Measurements from ENCODE around the gene SV2B.
"Not testable (repeated sequence)": the region's sequence is repeated elsewhere in the genome, so short reads cannot be mapped to it uniquely, and the experiment has no call there.

SV2B gene

DNA sequence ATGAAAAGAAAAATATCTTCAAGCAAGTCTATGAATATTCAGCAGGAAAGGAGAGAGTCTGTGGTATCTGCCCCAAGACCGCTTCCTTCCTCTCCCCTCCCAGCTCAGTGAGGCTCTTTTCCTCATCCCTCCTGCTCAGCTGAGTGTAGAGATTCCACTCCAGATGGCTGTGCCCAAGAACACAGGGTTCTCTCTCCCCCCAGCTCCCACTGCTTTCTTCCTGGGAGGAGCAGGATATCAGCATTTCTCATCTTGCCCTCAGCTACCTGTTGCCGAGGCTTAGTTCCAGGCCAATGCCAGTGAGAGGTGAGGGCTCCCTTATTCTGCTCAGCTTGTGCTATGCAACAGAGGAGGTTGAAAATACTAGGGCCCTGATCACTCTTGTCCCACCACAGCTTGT is 211.9 kb downstream of the SV2B start:
- DNase-seq (ENCODE audit: low read depth): no peak

GRCh38 chr15:91316126-91316525 is 216.1 kb downstream of the SV2B start:
- no peak for DNase-seq (ENCODE audit: low read depth)

DNA sequence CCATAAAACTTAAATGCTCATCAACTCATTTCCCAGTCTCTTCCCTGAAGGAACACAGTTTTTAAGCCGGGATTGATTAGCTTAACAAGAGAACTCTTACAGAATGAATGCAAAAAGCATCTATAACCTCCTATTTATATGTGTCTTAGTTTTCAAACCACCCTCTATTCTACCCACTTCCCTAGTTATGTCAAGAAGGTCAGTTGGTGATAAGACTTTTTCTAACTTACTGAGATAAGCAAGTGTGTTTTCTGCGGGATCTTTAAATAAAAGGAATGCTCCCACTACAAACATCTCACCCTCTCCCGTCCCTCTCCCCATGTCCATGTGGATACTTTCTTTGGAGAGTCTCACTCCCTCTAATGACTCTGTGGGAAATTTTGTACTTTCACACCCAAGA is 218.5 kb downstream of the SV2B start:
- DNase-seq (ENCODE audit: low read depth): no peak

GRCh38 chr15:91318931-91319330 is 218.9 kb downstream of the SV2B start:
- no peak for DNase-seq (ENCODE audit: low read depth)

DNA sequence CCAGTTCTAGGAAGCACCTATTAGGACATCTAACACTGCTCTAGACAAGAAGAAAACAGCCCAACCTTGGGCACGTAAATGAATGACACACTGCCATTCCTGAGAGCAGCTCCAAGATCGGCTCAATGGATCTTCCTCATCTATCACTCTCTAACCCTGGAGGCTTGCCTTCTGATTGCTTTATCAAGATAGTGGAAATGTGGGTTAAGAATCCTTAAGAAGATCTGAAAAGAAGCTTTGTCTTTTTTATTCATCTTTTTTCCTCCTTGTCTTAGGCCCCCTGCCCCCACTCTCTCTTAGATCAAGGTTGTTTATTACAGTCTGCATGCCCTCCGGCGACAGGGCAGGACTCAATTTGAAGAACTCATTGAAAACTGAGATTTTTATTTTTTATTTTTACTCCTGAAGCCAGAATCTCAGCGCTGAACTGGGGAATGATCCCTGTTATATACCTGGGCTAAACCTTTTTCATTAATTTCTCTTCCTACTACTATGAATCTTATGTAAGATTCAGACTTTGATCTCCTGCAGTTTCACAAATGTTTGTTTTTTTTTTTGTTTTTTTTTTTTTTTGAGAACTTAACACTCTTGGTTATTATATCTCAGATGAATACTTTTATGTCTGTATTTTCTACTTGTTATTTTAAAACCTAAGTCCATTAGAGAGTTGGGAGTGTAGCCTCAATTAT is 219.5 kb downstream of the SV2B start:
- no peak for DNase-seq (ENCODE audit: low read depth)

- DNase-seq (ENCODE audit: low read depth): no peak
Measured at GRCh38 chr15:91320101-91320500, 220.0 kb downstream of the SV2B start.

DNA sequence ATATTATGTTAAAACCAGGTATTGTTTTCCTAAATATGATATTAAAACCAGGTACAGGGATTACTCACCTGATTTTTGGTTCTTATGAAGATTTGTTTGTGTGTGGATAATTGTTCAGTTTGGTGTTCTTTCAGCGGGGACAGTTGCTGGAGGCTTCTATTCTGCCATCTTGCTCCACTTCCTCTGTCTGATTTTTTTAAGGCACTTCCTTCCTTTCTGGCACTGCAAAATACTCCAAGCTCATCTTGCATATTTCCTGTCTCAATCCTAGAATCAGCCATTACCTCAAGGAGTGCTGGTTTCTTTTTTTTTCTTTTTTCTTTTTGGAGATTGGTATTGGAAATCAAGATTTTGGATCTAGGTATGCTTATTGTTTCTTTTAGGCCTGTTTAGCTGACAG is 229.9 kb downstream of the SV2B start:
- DNase-seq (ENCODE audit: low read depth): no peak

GRCh38 chr15:91331581-91331980 is 231.5 kb downstream of the SV2B start:
- no peak for DNase-seq (ENCODE audit: low read depth)

GRCh38 chr15:91335702-91336101 is 235.6 kb downstream of the SV2B start:
- no peak for DNase-seq (ENCODE audit: low read depth)

GRCh38 chr15:91336687-91337086 is 236.6 kb downstream of the SV2B start:
- no peak for DNase-seq (ENCODE audit: low read depth)

- DNase-seq (ENCODE audit: low read depth): no peak
Measured at GRCh38 chr15:91338766-91339165, 238.7 kb downstream of the SV2B start.

DNA sequence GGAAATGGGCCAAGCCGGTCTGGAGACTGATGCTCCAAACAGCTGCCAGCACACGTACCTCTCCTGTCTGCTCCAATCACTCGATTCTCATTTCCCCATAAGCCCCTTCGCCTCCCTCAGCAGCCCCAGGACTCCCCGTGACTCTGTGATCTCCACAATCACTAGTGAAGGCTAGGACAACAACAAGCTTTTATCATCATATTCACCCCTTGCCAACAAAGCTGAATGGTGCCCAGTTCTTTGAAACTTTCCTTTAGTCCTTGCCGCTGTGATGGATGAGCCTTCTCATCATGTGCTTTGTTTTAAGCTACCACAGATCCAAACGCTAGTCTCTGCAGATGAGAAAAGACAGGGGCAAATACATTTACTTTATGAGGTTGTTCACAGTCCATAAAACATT is 242.0 kb downstream of the SV2B start:
- no peak for DNase-seq (ENCODE audit: low read depth)

DNA sequence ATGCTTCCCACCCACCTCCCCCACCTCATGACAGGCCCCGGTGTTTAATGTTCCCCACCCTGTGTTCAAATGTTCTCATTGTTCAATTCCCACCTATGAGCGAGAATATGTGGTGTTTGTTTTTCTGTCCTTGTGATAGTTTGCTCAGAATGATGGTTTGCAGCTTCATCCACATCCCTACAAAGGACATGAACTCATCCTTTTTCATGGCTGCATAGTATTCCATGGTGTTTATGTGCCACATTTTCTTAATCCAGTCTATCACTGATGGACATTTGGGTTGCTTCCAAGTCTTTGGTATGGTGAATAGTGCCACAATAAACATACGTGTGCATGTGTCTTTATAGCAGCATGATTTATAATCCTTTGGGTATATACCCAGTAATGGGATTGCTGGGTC is 244.9 kb downstream of the SV2B start:
- DNase-seq (ENCODE audit: low read depth): not testable (repeated sequence)

DNA sequence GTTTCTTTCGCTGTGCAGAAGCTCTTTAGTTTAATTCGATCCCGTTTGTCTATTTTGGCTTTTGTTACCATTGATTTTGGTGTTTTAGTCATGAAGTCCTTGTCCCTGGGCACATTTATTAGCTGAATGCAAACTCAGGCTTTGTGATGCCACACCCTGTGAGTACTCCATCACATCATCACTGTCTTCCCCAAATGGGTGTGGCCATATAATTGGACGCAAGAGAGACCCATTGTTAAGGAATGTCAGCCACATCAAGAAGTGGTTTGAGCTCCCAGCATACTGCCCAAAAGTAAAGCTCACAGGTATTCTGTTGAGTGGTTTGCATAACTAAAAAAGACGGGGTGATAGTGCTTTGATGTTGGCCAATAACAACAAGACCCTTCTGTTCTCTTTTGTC is 245.7 kb downstream of the SV2B start:
- DNase-seq (ENCODE audit: low read depth): no peak

DNA sequence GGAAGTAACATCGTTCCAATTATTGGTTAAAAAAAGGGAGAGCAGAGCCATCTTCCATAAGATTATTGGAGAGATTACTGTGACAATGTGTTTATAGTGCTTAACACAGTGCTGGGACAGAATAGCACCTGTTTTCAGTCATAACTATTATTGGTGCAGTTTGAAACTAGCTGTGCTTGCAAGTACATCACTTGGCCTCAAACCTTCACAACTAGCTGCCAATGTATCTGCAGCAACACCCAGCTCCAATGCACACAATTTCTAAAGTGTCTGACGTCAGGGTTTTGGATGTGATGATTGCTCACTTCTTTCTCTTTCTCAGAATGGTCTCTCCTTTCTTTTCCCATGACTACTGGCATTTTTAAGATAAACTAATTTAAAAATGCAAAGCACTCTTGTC is 246.2 kb downstream of the SV2B start:
- no peak for DNase-seq (ENCODE audit: low read depth)

GRCh38 chr15:91348752-91349500 is 248.9 kb downstream of the SV2B start:
- no peak for DNase-seq (ENCODE audit: low read depth)
